ENCODE data around the gene GIPR. TPM values are rescaled to one million over a fixed set of nuclear protein-coding genes. Genes with fewer than 3 reads are reported as not detected.

GIPR gene
- total and polyA plus RNA-seq, 2 of the 13 experiments (the other 11 are each of a cell fraction or from before 2014, with no cell fraction given): 0.15 to 1.2 TPM

DNA sequence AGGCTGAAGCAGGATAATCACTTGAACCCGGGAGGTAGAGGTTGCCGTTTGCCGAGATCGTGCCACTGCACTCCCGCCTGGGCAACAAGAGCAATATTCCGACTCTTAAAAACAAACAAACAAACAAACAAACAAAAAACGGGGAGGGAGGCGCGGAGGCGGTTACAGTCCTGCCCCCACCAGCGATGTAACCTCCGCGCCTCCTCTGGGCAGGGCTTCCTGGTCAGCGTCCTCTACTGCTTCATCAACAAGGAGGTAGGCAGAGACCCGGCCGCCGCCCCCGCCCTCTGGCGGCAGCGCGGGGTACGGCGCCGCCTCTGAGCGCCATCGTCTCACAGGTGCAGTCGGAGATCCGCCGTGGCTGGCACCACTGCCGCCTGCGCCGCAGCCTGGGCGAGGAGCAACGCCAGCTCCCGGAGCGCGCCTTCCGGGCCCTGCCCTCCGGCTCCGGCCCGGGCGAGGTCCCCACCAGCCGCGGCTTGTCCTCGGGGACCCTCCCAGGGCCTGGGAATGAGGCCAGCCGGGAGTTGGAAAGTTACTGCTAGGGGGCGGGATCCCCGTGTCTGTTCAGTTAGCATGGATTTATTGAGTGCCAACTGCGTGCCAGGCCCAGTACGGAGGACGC, 13.5 kb downstream of the GIPR start:
- DNase-seq (ENCODE audit: low spot score): peak; percentile 63
- Histone ChIP-seq H3K79me2 (ENCODE audit: insufficient read depth, low read length) (no peaks in the 10 kb centered on the region), H3K27me3 (ENCODE audit: control insufficient read depth in 1 of 2, insufficient read depth in 2 of 2, low read length in 2 of 2) (no peaks in the 10 kb centered on the region; a peak in 1 of 5 replicates), H3K4me1 (ENCODE audit: insufficient read depth, low read length) (peaks cover 30% of the 10 kb centered on the region), H3K9ac (ENCODE audit: insufficient read depth, low read depth, low read length) (peak overlapping the region; percentile 71; the same call in 1 of the 2 replicates), H3K9me3 (ENCODE audit: low read length) (no peaks in the 10 kb centered on the region), H3K27ac (ENCODE audit: extremely low read length, insufficient read depth, low read length) (no peak overlapping the region), H3K4me2 (ENCODE audit: low read depth, low read length) (peak overlapping the region; percentile 75), H2AFZ (ENCODE audit: low read length) (no peak overlapping the region), H3K4me3 (replicated peaks in 1 of 3; ENCODE audit: insufficient read depth in 1 of 3, low read depth in 2 of 3, low read length in 3 of 3) (peak overlapping the region; percentile 51 to 68 (median 53)), H3K36me3 (replicated peaks in 1 of 2; ENCODE audit: control insufficient read depth in 1 of 2, insufficient read depth in 2 of 2, low read length in 2 of 2) (peaks cover 1 to 13% of the 10 kb centered on the region in 2 experiments; a peak in 3 of 5 replicates), H4K20me1 (ENCODE audit: insufficient read depth, low read length) (no peaks in the 10 kb centered on the region)
- in situ Hi-C loops (cut with HindIII; ENCODE audit: extremely low pct_ligation_motif_present, low pct_unique_long_range_greater_than_20kb): no loop called here
- FAIRE-seq: no peak
- ATAC-seq: peak; percentile 82
- BruUV-seq (replicated peaks): no TSS peak
- intact Hi-C loops (cut with micrococcal nuclease; ENCODE audit: unreplicated experiment): no loop called here
- ChIA-PET POLR2A (interaction anchor here (1.3 to 5.3 kb wide), 2 partner anchors 10 to 12 kb away, joined by 5 to 44 read pairs; partner anchors contain the start of genes QPCTL and SNRPD2), CTCF (ENCODE audit: low intra/inter-chr PET ratio, low total read pairs) (interaction anchor here (1.4 to 2.5 kb wide), 2 partner anchors 39 to 90 kb away, joined by 3 to 15 read pairs; no protein-coding TSS in a partner anchor)
- 11% methylated on average over 18 of the region's 51 CpGs for WGBS (ENCODE audit: low lambda C conversion rate)
- no peak for TF ChIP-seq PAWR (CRISPR knock-in tag; IDR thresholded peaks at IDR 0.05; ENCODE audit: borderline replicate concordance)
- TF ChIP-seq ZNF331 (CRISPR knock-in tag; IDR thresholded peaks at IDR 0.05): no peak; the same call in 1 of the 2 replicates
- no peak for TF ChIP-seq JDP2 (CRISPR knock-in tag; IDR thresholded peaks at IDR 0.05; ENCODE audit: borderline replicate concordance)
- TF ChIP-seq XBP1 (CRISPR knock-in tag; IDR thresholded peaks at IDR 0.05): no peak
- no peak for TF ChIP-seq ZNF121 (CRISPR knock-in tag; IDR thresholded peaks at IDR 0.05)
- TF ChIP-seq IRF9 (CRISPR knock-in tag; IDR thresholded peaks at IDR 0.05; ENCODE audit: borderline replicate concordance): 0 out of 2 replicates have a peak, but pooled peaks have one; percentile 30
- peak; percentile 82; the same call in 1 of the 2 replicates for TF ChIP-seq AKAP8 (CRISPR knock-in tag; IDR thresholded peaks at IDR 0.05)
- peak; percentile 49; the same call in 2 of the 3 replicates for TF ChIP-seq MXI1 (IDR thresholded peaks at IDR 0.05; ENCODE audit: borderline replicate concordance, low read depth, low read length)
- TF ChIP-seq WIZ (CRISPR knock-in tag; IDR thresholded peaks at IDR 0.05): no peak
- peak; percentile 58; the same call in 1 of the 2 replicates for TF ChIP-seq CBFB (CRISPR knock-in tag; IDR thresholded peaks at IDR 0.05)
- peak; percentile 42 for TF ChIP-seq AGO1 (IDR thresholded peaks at IDR 0.05; ENCODE audit: low read depth, low read length, poor library complexity, severe bottlenecking)
- TF ChIP-seq POLR2A (IDR thresholded peaks at IDR 0.05; ENCODE audit: insufficient read depth in 1 of 2, low read depth in 2 of 2, low read length in 2 of 2): peak in 1 of 2 experiments; percentile 55; a peak in 1 of 4 replicates
- TF ChIP-seq ZNF512B (CRISPR knock-in tag; IDR thresholded peaks at IDR 0.05; ENCODE audit: borderline replicate concordance): no peak
- TF ChIP-seq, protein P1, sequence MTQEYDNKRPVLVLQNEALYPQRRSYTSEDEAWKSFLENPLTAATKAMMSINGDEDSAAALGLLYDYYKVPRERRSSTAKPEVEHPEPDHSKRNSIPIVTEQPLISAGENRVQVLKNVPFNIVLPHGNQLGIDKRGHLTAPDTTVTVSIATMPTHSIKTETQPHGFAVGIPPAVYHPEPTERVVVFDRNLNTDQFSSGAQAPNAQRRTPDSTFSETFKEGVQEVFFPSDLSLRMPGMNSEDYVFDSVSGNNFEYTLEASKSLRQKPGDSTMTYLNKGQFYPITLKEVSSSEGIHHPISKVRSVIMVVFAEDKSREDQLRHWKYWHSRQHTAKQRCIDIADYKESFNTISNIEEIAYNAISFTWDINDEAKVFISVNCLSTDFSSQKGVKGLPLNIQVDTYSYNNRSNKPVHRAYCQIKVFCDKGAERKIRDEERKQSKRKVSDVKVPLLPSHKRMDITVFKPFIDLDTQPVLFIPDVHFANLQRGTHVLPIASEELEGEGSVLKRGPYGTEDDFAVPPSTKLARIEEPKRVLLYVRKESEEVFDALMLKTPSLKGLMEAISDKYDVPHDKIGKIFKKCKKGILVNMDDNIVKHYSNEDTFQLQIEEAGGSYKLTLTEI (CRISPR knock-in tag; conservative IDR thresholded peaks at IDR 0.05): no peak
- peak; percentile 87 for TF ChIP-seq PATZ1 (CRISPR knock-in tag; IDR thresholded peaks at IDR 0.05)
